ENCODE results near the gene ASS1.
A peak's percentile ranks its signal among the peaks of the same experiment; 100 is the strongest.

ASS1 gene

DNA sequence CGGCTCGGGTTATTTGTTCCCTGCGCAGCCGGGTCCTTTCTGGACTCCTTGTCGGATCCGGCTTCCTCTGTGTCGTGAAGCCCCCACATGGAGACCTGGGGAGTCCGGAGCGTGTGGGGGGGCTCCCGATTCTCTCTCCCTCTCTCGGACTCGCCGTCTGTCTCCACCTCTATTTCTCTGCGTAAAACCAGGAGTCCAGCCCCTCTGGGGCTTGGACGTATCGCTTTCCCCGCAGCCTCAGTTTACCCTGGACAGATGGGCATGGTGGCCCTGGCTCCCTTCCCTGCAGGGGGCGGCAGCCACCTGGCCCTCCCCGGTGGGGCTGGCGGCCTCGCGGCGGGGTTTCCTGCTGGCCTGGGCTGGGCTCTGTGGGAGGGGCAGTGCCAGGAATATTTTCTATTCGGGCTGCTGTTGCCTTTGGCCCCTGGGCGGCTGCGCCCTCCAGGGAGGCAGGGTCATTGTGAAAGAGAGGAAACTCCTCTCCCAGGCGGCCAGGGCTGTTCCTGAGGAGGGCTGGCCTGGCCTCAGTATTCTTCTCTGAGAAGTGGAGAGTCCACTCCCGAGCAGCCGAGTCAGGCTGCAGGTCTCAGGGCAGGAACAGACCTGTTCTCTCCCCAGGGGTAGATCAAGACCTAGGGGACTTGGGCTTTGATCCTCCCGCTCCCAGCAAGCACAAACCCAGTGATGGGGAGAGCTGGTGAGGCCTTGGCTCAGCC lies 665 bp downstream of the ASS1 start:
- DNase-seq = no peak
- H3K36me3 ChIP-seq (ENCODE audit: control insufficient read depth, insufficient read depth, low read length) = no peaks in the 10 kb centered on the region
- H3K27me3 ChIP-seq (replicated peaks; ENCODE audit: control insufficient read depth, insufficient read depth, low read length, poor library complexity, severe bottlenecking) = peaks cover 20% of the 10 kb centered on the region
- H3K9me3 ChIP-seq (ENCODE audit: control insufficient read depth, low read length) = peaks cover 4% of the 10 kb centered on the region
- H3K4me3 ChIP-seq (ENCODE audit: insufficient read depth, low read depth, low read length, poor library complexity, severe bottlenecking) = peak overlapping the region; percentile 50
- no peak overlapping the region for H3K27ac ChIP-seq (ENCODE audit: insufficient read depth, low read length, poor library complexity, severe bottlenecking)
- peaks cover 7% of the 10 kb centered on the region for H3K4me1 ChIP-seq (ENCODE audit: control insufficient read depth, insufficient read depth, low read length, poor library complexity, severe bottlenecking)

GRCh38 chr9:130446101-130446861 lies 1.5 kb downstream of the ASS1 start:
- H3K9me3 ChIP-seq (ENCODE audit: control insufficient read depth, low read length) = no peaks in the 10 kb centered on the region
- H3K27ac ChIP-seq (ENCODE audit: insufficient read depth, low read length, poor library complexity, severe bottlenecking) = no peak overlapping the region
- H3K4me3 ChIP-seq (ENCODE audit: insufficient read depth, low read depth, low read length, poor library complexity, severe bottlenecking) = no peak overlapping the region
- H3K4me1 ChIP-seq (ENCODE audit: control insufficient read depth, insufficient read depth, low read length, poor library complexity, severe bottlenecking) = peaks cover 7% of the 10 kb centered on the region
- DNase-seq = no peak
- H3K27me3 ChIP-seq (replicated peaks; ENCODE audit: control insufficient read depth, insufficient read depth, low read length, poor library complexity, severe bottlenecking) = peaks cover 20% of the 10 kb centered on the region
- no peaks in the 10 kb centered on the region for H3K36me3 ChIP-seq (ENCODE audit: control insufficient read depth, insufficient read depth, low read length)

DNA sequence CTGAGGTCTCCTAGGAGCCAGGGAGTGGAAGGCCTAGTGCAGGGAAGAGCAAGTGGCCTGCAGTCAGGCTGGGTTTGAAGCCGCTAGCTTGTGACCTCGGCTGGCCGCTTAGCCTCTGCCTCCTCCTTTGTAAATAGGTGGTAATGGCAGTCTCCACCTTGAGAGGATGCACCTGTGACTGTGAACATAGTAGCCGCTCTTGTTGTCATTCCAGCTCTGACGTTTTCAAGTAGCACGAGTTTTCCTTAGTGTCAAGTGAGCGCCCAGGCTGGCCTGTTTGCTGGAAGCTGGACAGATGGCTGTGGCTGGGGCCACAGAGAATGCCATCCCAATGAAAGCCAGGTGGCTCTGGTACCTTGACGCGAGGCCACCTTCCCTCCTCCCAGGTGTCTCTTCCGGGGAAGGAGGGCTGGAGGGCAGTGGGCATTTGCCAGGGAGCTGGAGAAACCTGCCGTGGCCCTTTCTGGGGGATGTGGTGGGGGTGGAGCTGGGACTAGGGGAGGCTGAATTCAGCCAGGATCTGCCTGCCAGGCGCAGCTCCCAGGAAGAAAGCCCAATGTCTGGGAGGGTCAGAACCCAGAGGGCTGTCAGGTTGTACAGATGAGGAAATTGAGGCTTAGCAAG lies 2.5 kb downstream of the ASS1 start:
- H3K27ac ChIP-seq (ENCODE audit: insufficient read depth, low read length, poor library complexity, severe bottlenecking) = no peak overlapping the region
- peaks cover 7% of the 10 kb centered on the region for H3K4me1 ChIP-seq (ENCODE audit: control insufficient read depth, insufficient read depth, low read length, poor library complexity, severe bottlenecking)
- H3K9me3 ChIP-seq (ENCODE audit: control insufficient read depth, low read length) = no peaks in the 10 kb centered on the region
- no peak overlapping the region for H3K4me3 ChIP-seq (ENCODE audit: insufficient read depth, low read depth, low read length, poor library complexity, severe bottlenecking)
- H3K36me3 ChIP-seq (ENCODE audit: control insufficient read depth, insufficient read depth, low read length) = no peaks in the 10 kb centered on the region
- no peak for DNase-seq
- peaks cover 20% of the 10 kb centered on the region for H3K27me3 ChIP-seq (replicated peaks; ENCODE audit: control insufficient read depth, insufficient read depth, low read length, poor library complexity, severe bottlenecking)

GRCh38 chr9:130448035-130448624 lies 3.4 kb downstream of the ASS1 start:
- no peak for DNase-seq
- Histone ChIP-seq H3K4me3 (ENCODE audit: insufficient read depth, low read depth, low read length, poor library complexity, severe bottlenecking) (no peak overlapping the region), H3K36me3 (ENCODE audit: control insufficient read depth, insufficient read depth, low read length) (no peaks in the 10 kb centered on the region), H3K9me3 (ENCODE audit: control insufficient read depth, low read length) (no peaks in the 10 kb centered on the region), H3K27ac (ENCODE audit: insufficient read depth, low read length, poor library complexity, severe bottlenecking) (no peak overlapping the region), H3K27me3 (replicated peaks; ENCODE audit: control insufficient read depth, insufficient read depth, low read length, poor library complexity, severe bottlenecking) (peaks cover 20% of the 10 kb centered on the region), H3K4me1 (ENCODE audit: control insufficient read depth, insufficient read depth, low read length, poor library complexity, severe bottlenecking) (peaks cover 7% of the 10 kb centered on the region)

DNA sequence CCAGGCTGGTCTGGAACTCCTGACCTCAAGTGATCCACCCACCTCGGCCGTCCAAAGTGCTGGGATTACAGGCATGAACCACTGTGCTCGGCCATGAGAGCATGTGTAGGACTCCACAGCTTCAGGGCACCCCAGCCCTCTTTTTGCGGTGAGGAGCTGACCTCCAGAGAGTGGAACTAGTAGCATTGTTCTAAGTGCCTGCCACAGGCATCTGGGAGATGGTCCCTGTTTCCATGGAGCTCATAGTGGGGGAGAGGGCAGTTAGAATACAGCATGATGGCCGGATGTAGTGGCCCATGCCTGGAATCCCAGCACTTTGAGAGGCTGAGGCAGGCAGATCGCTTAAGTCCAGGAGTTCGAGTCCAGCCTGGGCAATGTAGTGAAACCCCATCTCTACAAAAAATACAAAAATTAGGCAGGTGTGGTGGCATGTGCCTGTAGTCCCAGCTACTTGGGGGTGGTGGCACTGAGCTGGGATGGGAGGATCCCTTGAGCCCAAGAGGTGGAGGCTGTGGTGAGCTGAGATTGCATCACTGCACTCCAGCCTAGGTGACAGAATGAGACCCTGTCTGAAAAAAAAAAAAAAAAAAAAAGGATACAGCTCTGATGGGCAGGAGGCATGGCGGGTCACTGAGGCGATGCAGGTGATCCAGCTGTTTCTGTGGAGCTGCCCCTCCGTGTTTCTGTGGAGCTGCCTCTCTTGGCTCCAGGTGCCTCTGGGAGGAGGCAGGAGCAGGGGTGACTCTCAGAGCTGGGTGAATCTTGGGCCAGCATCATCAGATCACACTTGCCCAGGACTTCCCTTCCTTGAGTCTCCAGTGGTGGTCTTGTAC lies 4.2 kb downstream of the ASS1 start:
- DNase-seq = no peak
- Histone ChIP-seq H3K27me3 (replicated peaks; ENCODE audit: control insufficient read depth, insufficient read depth, low read length, poor library complexity, severe bottlenecking) (peaks cover 12% of the 10 kb centered on the region), H3K4me1 (ENCODE audit: control insufficient read depth, insufficient read depth, low read length, poor library complexity, severe bottlenecking) (peaks cover 7% of the 10 kb centered on the region), H3K4me3 (ENCODE audit: insufficient read depth, low read depth, low read length, poor library complexity, severe bottlenecking) (no peak overlapping the region), H3K27ac (ENCODE audit: insufficient read depth, low read length, poor library complexity, severe bottlenecking) (no peak overlapping the region), H3K36me3 (ENCODE audit: control insufficient read depth, insufficient read depth, low read length) (no peaks in the 10 kb centered on the region), H3K9me3 (ENCODE audit: control insufficient read depth, low read length) (no peaks in the 10 kb centered on the region)

- Histone ChIP-seq H3K4me1 (ENCODE audit: control insufficient read depth, insufficient read depth, low read length, poor library complexity, severe bottlenecking) (no peaks in the 10 kb centered on the region), H3K27ac (ENCODE audit: insufficient read depth, low read length, poor library complexity, severe bottlenecking) (no peak overlapping the region), H3K4me3 (ENCODE audit: insufficient read depth, low read depth, low read length, poor library complexity, severe bottlenecking) (no peak overlapping the region), H3K9me3 (ENCODE audit: control insufficient read depth, low read length) (no peaks in the 10 kb centered on the region), H3K36me3 (ENCODE audit: control insufficient read depth, insufficient read depth, low read length) (no peaks in the 10 kb centered on the region), H3K27me3 (replicated peaks; ENCODE audit: control insufficient read depth, insufficient read depth, low read length, poor library complexity, severe bottlenecking) (peaks cover under 1% of the 10 kb centered on the region)
- DNase-seq = no peak
Observed at GRCh38 chr9:130450344-130451003, 5.7 kb downstream of the ASS1 start.

GRCh38 chr9:130451004-130451390 lies 6.2 kb downstream of the ASS1 start:
- H3K9me3 ChIP-seq (ENCODE audit: control insufficient read depth, low read length) = no peaks in the 10 kb centered on the region
- no peaks in the 10 kb centered on the region for H3K36me3 ChIP-seq (ENCODE audit: control insufficient read depth, insufficient read depth, low read length)
- H3K4me1 ChIP-seq (ENCODE audit: control insufficient read depth, insufficient read depth, low read length, poor library complexity, severe bottlenecking) = no peaks in the 10 kb centered on the region
- DNase-seq = no peak
- H3K27me3 ChIP-seq (replicated peaks; ENCODE audit: control insufficient read depth, insufficient read depth, low read length, poor library complexity, severe bottlenecking) = no peaks in the 10 kb centered on the region
- H3K27ac ChIP-seq (ENCODE audit: insufficient read depth, low read length, poor library complexity, severe bottlenecking) = no peak overlapping the region
- no peak overlapping the region for H3K4me3 ChIP-seq (ENCODE audit: insufficient read depth, low read depth, low read length, poor library complexity, severe bottlenecking)

DNA sequence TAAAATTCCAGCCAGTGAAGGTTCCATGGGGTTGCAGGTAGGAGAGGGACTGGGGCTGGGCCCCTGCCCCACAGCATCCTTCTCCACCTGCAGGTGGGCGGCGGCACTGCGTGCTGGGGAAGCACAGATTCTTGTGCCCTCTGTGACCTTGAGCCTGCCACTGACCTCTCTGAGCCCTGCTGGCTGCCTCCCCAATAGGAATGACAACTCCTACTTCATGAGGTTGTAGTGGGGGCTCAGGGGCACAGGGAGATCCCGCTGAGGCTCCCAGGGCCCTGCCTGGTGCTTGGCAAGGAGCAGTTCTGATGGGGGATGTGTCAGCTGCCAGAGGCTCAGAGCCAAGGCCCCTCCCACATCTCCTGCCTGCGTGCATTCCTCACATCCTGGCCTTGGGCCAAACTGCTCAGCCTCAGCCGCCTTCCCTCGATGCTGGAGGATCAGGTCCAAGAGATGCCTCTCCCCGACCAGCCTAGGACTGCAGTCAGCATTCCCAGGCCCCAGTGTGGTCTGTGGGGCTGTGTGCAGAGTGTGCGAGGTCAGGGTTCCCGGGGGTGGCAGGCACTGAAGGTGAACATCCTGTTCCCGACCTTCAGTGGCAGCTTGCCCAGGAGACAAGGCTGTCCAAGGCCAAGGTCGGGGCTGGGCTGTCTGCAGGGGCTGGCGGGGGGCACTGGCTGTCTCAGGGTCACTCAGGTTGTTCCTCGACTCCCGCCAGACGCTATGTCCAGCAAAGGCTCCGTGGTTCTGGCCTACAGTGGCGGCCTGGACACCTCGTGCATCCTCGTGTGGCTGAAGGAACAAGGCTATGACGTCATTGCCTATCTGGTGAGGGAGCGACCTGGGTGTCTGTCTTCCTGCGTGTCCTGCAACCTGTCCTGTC lies 7.0 kb downstream of the ASS1 start:
- no peaks in the 10 kb centered on the region for H3K27me3 ChIP-seq (replicated peaks; ENCODE audit: control insufficient read depth, insufficient read depth, low read length, poor library complexity, severe bottlenecking)

More for the DNA sequence above, 7.0 kb downstream of the ASS1 start:
- no peaks in the 10 kb centered on the region for H3K36me3 ChIP-seq (ENCODE audit: control insufficient read depth, insufficient read depth, low read length)
- H3K4me3 ChIP-seq (ENCODE audit: insufficient read depth, low read depth, low read length, poor library complexity, severe bottlenecking) = no peak overlapping the region
- H3K9me3 ChIP-seq (ENCODE audit: control insufficient read depth, low read length) = no peaks in the 10 kb centered on the region
- no peak overlapping the region for H3K27ac ChIP-seq (ENCODE audit: insufficient read depth, low read length, poor library complexity, severe bottlenecking)
- H3K4me1 ChIP-seq (ENCODE audit: control insufficient read depth, insufficient read depth, low read length, poor library complexity, severe bottlenecking) = no peaks in the 10 kb centered on the region
- DNase-seq = no peak
